NCI-H1092 (cell line): ENCODE data around the gene PSME2.

Source experiments
- DNase-seq: peaks from one replicate; lab custom pipeline; 2025; lab: John Stamatoyannopoulos, UW

Gene PSME2

GRCh38 chr14:24151404-24152080, 5.1 kb upstream of the PSME2 start:
- no peak for DNase-seq

- no peak for DNase-seq
Measured at GRCh38 chr14:24150993-24151392, 4.6 kb upstream of the PSME2 start.

GRCh38 chr14:24150567-24150966, 4.2 kb upstream of the PSME2 start:
- no peak for DNase-seq

DNA sequence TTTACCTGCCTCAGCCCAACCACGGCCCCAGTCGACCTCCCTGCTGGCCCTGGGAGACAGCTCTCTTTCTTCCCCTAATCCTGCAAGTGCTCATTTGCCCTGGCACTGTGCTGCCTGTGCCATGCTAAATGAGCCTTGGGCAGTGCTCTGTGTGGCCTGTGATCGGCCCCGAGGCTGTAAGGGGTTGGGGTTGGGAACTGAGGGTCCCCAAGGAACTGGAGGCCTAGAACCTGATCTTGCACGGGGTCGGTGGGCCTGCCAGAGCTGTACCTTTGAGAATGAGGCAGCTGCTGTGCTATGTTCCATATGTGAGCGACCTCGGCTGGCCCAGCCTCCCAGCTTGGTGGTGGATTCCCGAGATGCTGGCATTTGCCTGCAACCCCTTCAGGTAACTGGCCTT, 3.7 kb upstream of the PSME2 start:
- no peak for DNase-seq

DNA sequence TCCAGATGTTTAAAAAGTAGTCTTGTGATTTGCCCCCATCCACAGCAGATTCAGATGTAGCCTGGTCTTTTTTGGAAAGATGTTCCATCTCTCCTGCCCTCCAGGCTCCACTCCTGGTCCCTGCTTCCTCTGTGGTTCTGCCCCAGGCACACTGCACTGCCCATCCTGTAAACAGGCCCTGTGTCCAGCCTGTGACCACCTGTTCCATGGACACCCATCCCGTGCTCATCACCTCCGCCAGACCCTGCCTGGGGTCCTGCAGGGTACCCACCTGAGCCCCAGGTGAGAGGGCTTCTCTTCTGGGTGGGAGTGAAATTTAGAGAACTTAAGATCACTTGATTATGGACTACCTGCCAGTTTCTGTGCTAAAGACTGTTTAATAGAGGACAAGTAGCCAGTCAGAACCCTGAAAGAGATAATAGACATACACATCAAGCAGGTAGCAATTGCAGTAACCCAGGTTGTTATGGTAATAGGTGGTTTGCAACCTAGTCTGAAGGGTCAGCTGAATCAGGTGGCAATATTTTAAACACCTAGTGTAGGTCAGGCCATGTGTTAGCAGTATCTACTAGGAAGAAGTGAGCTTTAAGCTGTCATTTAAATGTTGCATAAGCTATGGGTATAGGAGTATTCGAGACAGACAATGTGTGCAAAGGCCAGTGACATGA, 3.0 kb upstream of the PSME2 start:
- no peak for DNase-seq

GRCh38 chr14:24147761-24148428, 1.5 kb upstream of the PSME2 start:
- no peak for DNase-seq

- peak; percentile 99 for DNase-seq
Measured at GRCh38 chr14:24146978-24147760, 759 bp upstream of the PSME2 start, which contains the start of gene RNF31. Gene RNF31, plus strand, starts transcription at chr14:24147498. Its CDS starts 201 bp downstream, at chr14:24147699.

DNA sequence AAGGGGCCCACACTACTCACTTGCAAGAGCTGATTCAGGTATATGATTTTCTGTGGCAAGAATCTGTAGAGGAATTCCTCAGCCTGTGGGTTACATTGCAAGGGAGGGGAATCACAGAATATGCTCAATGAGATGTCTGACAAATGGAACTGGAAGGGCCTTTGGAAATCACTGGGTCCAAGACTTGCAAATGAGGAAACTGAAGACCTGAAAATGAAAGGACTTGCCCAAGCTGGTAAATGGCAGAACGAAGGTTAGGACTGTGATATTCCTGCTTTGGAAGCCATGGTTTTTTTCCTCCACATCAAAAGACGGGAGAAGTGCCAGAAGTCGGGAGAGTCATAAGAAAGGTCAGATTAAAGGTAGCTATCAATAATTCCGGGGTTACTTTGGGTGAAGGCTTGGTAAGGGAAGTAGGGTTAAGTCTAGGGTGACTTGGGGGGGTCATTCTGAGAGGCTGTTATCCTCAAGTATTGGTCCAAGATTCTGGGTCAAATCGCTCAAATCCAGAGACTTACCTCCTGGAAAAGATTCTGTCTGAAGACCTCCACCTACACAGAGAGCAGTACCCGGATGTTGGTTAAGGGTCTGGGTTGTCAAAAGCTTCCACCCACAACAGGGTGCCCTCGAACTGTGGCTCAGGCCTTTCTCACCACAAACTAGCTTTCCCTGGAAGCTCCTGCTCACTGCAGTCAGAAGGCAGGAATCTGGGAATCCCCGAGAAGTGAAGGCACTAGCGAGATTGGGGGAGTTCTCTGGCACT, 539 bp downstream of the PSME2 start:
- no peak for DNase-seq

DNA sequence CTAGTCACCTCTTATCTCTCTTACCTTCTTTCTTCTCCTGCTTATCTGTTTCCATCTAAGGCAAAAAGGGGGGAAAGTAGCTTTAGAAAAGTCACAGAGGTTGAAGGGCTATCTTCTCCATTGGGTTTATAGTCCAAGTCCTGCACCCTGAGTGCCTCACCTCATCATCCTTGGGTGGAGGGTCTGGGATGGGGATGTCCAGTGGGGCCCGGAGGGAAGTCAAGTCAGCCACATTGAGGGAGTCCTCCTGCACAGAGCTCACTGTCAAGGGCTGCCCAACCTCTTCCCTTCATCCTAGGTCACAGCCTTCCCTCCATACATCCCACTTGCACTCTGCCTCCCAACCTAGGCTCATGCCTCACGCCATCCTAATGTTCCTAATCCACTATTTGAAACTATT, 1.2 kb downstream of the PSME2 start:
- DNase-seq, result no peak

DNA sequence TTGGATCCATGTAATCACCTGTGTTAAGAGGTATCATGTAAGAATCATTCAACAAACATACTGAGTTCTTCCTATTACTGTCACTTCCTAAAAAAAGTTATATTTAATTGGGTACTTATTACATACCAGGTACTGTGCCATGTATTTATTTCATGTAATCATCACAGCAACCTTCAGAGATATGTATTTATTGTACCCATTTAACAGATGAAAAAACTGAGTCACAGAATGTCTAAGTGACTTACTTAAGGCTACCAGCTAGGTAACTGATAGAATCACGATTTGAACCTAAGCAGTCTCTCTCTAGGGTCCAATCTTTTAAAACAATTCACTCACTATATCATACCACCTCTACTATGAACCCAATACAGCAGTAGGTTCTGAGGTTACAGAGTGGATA, 2.0 kb downstream of the PSME2 start:
- DNase-seq, result no peak

GRCh38 chr14:24143511-24143910, 2.9 kb downstream of the PSME2 start:
- no peak for DNase-seq

DNA sequence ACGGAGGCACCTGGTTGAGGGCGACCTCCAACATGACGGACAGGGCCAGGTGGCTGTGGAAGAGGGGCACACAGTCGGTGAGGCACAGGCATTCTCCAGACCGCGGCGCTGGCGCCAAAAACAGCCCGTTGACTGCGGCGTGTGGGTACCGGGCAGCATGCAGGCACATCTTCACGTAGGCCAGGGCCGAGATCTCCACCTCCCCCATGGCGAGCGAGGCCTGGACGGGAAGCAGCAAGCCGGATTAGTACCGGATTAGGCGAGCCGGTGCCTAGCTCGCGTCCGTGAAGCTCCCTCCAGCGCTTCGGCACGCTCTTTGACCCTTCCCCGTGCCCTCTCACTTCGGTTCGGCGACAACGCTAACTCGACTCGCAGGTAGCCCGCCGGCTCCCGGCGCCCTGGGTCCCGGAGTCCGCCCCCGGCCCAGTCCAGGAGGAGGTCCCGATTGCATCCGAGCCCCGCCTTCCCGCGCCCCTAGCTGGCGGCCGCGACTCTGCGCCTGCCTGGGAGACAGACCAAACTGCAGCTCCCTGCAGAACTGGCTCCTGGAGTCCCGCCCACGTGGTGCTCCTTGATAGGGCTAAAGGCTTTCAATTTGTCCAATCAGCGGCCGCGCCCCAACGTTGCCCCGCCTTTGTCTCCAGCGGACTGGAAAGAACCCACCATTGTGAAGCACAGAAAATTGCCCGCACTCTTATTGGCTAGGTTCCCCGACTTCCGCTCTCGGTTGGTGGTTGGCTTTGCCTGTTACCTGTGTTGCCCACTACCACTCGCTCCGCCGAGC, 5.1 kb downstream of the PSME2 start, which contains the start of gene EMC9:
TSS of gene EMC9 (minus strand) at position 495 of the 784 bp plus-strand sequence. CDS start at position 208, 287 bp downstream.
- DNase-seq, result peak; percentile 100

- DNase-seq, result no peak
Measured at GRCh38 chr14:24139272-24139934, 7.0 kb downstream of the PSME2 start.

DNA sequence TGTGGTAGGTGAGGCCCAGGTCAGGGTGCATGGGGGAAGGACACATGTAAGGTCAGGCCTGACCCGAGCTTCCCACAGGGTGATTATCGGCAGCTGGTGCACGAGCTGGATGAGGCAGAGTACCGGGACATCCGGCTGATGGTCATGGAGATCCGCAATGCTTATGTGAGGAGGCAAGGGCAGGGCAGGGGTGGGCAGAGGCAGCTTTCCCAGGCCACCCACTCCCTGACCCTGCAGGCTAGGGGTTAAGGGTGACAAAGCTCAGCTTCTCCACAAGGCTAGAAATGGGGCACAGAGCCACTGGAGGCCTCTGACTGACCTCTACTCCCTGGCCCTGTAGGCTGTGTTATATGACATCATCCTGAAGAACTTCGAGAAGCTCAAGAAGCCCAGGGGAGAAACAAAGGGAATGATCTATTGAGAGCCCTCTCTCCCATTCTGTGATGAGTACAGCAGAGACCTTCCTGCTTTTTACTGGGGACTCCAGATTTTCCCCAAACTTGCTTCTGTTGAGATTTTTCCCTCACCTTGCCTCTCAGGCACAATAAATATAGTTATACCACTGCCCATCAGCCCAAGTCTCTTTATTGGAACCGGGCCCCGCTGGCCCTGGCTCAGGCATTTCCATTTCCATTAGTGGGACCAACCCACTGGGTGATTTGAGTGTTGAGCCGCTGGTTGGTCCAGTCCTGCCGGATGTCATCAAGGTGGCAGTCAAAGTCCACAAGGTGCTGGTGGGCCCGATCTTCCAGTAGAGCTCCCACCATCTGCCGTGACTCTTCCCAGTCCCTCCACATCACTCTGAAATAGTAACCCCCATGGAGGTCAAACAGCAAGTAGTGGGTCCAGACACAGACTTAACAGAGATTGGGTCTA, 7.8 kb downstream of the PSME2 start:
- no peak for DNase-seq

- no peak for DNase-seq
Measured at GRCh38 chr14:24137529-24138395, 8.6 kb downstream of the PSME2 start.

DNA sequence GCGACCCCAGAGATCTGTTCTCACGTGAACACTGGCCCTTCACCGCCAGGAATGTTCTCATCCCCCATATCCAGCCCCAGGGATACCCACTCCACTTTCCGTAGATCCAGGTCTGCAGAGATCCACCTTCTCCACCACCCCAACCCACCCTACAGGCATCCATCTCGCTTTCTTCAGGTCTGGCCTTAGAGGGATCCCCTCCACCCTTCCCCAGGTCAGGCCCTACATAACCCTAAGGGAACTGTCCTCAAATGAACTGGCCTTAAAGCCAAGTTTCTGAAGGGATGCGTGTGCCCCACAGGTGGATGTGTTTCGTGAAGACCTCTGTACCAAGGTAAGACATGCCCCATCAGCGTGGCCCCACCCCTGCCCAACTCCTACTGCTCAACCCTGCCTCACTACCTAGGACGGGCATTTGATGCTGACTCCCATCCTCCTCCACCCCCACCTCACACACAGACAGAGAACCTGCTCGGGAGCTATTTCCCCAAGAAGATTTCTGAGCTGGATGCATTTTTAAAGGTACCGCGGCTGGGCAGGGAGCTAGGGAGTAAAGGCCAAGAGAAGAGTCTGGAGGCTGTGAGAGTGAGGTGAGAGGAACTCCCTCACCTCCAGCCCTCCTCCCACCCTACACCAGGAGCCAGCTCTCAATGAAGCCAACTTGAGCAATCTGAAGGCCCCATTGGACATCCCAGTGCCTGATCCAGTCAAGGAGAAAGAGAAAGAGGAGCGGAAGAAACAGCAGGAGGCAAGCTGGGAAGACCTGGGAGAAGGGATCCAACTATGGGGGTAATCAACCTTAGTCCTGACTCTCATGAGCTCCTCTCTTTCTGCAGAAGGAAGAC, 9.5 kb downstream of the PSME2 start:
- DNase-seq, result no peak
